ENCODE results near the gene COL7A1.
A peak's percentile ranks its signal among the peaks of the same experiment; 100 is the strongest.
"Not testable (repeated sequence)": the region's sequence is repeated elsewhere in the genome, so short reads cannot be mapped to it uniquely, and the experiment has no call there.

Gene COL7A1

GRCh38 chr3:48553886-48554845, 41.0 kb downstream of the COL7A1 start:
- DNase-seq = no peak
- in situ Hi-C loops (cut with MboI; ENCODE audit: low pct_unique_long_range_greater_than_20kb, low sequenced_read_pairs) = no loop called here

DNA sequence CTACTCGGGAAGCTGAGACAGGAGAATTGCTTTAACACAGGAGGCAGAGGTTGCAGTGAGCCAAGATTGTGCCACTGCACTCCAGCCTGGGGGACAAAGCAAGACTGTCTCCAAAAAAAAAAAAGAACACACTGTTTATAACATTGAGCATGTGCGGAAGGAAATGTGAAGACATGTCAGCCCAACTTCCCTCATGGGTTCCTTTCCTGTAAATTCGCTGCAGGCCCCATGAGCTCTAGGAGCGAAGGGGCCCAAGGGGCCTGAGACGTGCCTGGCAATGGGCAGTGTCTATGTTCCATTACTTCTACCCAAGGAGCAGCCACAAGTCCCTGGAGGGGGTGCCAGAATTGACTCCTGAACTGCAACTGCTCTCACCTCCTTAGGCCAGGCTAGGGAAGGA, 41.8 kb downstream of the COL7A1 start:
- in situ Hi-C loops (cut with MboI; ENCODE audit: low pct_unique_long_range_greater_than_20kb, low sequenced_read_pairs) = no loop called here
- no peak for DNase-seq

GRCh38 chr3:48552111-48552951, 42.8 kb downstream of the COL7A1 start:
- in situ Hi-C loops (cut with MboI; ENCODE audit: low pct_unique_long_range_greater_than_20kb, low sequenced_read_pairs) = no loop called here
- DNase-seq = no peak

GRCh38 chr3:48551651-48552050, 43.5 kb downstream of the COL7A1 start:
- in situ Hi-C loops (cut with MboI; ENCODE audit: low pct_unique_long_range_greater_than_20kb, low sequenced_read_pairs); DNase-seq: not testable (repeated sequence)

DNA sequence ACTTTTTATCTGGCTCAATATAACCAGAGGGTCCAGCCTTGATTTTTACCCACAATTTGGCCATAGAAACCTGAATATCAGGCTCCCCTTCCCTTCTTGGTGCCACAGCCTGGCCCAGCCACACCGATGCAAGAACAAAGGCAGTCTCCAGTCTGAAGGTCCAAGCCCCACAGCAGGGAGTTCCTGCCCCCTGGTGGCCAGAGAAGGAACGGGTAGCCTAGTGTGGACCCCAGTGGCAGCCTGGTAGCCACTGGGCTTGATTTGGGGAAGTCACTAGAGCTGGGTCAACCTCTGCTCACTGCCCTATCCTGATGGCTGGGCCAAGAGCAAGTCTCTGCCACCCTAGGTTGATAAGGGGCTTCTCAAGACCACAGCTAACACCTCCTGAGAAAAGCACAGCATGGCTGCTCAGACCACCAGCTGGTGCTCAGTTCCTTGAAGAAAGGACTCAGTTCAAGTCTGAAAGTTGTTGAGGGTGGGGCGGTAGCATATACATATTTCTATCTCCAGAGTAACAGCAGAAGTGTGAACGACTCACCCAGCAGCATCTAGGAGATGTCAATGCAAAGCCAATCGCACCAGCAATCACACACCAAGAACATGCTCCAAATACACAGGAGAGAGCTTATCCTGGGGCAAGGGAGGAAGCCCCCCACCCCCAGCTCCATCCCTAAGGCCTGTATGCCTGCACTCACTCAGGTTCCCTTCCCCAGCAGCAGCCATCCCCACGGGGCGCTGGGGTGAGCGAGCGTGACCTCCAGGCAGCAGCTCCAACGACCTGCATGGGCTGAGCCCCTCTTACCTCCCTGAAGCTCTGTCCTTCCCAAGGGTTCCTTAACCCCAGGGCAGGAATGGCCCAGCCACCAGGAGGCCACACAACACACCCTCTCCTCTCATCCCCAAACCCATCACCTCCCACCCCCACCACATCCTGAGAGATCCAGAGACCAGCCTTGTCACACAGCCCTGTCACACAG, 46.1 kb downstream of the COL7A1 start:
- in situ Hi-C loops (cut with MboI; ENCODE audit: low pct_unique_long_range_greater_than_20kb, low sequenced_read_pairs) = no loop called here
- DNase-seq = peak; percentile 87

GRCh38 chr3:48548126-48548525, 47.0 kb downstream of the COL7A1 start:
- in situ Hi-C loops (cut with MboI; ENCODE audit: low pct_unique_long_range_greater_than_20kb, low sequenced_read_pairs) = no loop called here
- no peak for DNase-seq

DNA sequence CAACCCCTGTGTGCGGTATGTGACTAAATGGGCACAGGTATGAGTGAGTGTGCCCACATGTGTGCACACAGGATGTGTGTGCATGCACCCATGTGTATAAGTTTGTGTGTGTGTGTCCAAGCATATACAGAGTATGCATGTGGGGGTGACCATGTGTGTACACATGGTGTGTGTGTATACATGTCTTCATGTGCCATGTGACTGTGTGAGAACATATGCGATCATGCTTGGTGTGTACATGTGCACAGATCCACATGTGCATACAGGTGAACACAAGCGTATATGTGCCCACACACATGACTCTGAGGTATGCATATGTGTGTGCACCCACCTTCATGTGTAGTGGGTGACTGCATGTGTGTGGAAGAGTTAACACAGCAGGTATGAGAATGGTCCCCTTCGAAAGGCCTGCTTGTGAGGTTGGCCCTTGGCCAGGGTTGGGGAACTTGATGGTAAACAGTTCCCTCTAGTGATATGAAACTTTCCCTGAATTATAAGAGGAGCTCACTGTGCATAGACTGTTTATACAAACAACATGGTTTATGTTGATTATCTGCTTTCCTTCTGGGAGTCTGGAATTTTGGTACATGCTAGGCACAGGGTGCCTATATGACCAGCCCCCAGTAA, 48.8 kb downstream of the COL7A1 start:
- in situ Hi-C loops (cut with MboI; ENCODE audit: low pct_unique_long_range_greater_than_20kb, low sequenced_read_pairs) = no loop called here
- DNase-seq = no peak

DNA sequence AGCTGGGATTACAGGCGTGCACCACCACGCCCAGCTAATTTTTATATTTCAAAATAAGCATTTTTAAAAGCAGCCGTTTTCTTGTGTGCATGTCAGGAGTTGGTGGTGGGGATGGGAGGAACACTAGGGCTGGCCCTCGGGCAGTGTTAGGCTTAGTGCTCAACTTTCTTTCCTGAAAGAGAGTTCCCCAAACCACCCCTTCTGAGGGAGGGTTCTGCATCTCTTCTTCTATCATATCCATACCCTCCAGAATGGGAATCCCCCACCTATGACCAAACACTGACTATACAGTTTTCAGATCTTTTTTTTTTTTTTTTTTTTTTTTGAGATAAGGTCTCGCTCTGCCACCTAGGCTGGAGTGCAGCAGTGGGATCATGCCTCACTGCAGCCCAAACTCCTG, 51.0 kb downstream of the COL7A1 start:
- no peak for DNase-seq
- in situ Hi-C loops (cut with MboI; ENCODE audit: low pct_unique_long_range_greater_than_20kb, low sequenced_read_pairs) = no loop called here

GRCh38 chr3:48543271-48543866, 51.8 kb downstream of the COL7A1 start:
- in situ Hi-C loops (cut with MboI; ENCODE audit: low pct_unique_long_range_greater_than_20kb, low sequenced_read_pairs) = no loop called here
- no peak for DNase-seq

DNA sequence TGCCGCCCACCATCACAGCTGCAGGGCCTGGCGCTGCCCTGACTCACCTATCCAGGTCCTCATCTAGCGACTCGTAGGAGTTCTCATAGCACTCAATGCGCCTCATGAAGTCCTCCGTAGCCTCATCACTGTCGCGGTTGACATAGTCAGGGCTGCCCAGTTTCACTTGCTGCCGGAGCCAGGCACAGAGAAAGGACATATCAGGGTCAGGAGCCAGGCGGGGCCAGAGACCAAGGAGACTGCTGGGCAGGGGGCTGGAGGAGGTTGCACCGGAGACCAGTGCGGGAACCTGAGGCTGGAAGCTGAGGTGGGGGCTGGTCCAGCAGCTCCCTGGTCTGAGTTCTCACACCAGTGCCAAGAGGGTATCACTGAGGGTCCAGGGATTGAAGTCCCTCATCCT, 56.7 kb downstream of the COL7A1 start:
- no peak for DNase-seq
- in situ Hi-C loops (cut with MboI; ENCODE audit: low pct_unique_long_range_greater_than_20kb, low sequenced_read_pairs) = no loop called here

GRCh38 chr3:48536785-48537184, 58.3 kb downstream of the COL7A1 start:
- in situ Hi-C loops (cut with MboI; ENCODE audit: low pct_unique_long_range_greater_than_20kb, low sequenced_read_pairs) = no loop called here
- no peak for DNase-seq

DNA sequence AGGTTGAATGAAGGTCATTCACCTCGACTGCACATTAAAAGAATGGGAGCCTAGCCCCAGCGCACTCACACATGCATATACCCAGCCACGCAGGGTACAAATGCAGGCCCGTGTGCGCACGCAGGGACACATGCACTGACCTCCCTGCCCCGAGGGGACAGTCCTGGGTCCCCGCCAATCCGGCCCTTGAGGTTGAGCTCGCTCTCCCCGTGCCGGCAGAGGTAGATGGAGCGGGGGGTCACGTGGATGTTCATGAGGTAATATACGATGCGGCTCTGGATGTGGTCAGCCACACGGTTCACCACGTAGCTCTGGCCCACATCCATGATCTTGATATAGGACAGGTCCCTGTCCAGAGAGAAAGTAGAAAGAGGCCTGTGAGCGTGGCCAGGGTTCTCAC, 59.0 kb downstream of the COL7A1 start:
- DNase-seq = no peak
- in situ Hi-C loops (cut with MboI; ENCODE audit: low pct_unique_long_range_greater_than_20kb, low sequenced_read_pairs) = no loop called here

- in situ Hi-C loops (cut with MboI; ENCODE audit: low pct_unique_long_range_greater_than_20kb, low sequenced_read_pairs) = no loop called here
Observed at GRCh38 chr3:48535578-48535977, 59.6 kb downstream of the COL7A1 start.

DNA sequence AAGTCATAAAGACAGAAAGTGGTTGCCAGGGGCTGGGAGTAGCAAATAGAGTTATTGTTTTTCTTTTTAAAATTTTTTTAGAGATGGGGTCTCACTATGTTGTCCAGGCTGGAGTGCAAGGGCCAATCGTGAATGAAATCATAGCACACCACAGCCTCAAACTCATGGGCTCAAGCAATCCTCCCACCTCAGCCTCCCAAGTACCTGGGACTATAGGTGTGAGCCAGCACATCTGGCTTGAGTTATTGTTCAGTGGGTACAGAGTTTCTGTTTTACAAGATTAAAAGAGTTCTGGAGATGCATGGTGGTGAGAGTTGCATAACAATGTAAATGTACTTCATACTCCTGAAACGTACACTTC, 62.2 kb downstream of the COL7A1 start:
- DNase-seq = no peak
- in situ Hi-C loops (cut with MboI; ENCODE audit: low pct_unique_long_range_greater_than_20kb, low sequenced_read_pairs) = no loop called here

More at GRCh38 chr3:48535578-48535977, 59.6 kb downstream of the COL7A1 start:
- DNase-seq = no peak

DNA sequence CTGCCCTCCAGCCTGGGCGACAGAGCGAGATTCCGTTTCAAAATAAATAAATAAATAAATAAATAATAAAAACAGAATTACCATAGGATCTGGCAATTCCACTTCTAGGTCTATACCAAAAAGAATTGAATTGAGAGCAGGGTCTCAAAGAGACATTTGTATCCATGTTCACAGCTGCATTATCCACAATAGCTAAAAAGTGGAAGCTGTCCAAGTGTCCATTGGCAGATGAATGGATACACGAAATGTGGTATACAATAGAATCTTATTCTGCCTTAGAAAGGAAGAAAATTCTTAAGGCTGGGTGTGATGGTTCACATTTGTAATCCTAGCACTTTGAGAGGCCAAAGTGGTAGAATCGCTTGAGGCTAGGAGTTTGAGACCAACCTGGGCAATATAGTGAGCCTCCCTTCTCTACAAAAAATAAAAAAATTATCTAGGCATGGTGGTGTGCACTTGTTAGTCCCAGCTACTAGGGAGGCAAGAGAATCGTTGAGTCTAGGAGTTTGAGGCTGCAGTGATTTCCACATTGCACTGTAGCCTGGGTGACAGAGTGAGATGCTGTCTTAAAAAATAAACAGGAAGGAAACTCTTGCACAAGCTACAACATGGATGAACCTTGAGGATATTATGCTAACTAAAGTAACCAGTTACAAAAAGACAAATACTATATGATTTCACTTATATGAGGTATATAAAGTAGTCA, 62.7 kb downstream of the COL7A1 start:
- in situ Hi-C loops (cut with MboI; ENCODE audit: low pct_unique_long_range_greater_than_20kb, low sequenced_read_pairs) = no loop called here
- no peak for DNase-seq

GRCh38 chr3:48530701-48531100, 64.4 kb downstream of the COL7A1 start:
- in situ Hi-C loops (cut with MboI; ENCODE audit: low pct_unique_long_range_greater_than_20kb, low sequenced_read_pairs); DNase-seq: not testable (repeated sequence)

DNA sequence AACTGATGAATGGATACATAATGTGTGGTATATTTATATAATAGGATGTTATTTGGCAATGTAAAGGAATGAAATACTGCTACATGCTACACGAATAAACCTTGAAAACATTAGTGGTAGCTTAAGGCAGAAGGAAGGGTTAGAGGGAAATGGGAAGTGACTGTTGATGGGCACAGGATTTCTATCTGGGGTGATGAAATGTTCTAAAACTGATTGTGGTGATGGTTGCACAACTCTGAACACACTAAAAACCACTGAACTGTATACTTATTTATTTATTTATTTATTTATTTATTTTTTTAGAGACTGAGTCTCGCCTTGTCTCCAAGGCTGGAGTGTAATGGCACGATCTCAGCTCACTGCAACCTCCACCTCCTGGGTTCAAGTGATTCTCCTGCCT, 66.4 kb downstream of the COL7A1 start:
- in situ Hi-C loops (cut with MboI; ENCODE audit: low pct_unique_long_range_greater_than_20kb, low sequenced_read_pairs) = no loop called here
- peak; percentile 44 for DNase-seq

- DNase-seq = no peak
- in situ Hi-C loops (cut with MboI; ENCODE audit: low pct_unique_long_range_greater_than_20kb, low sequenced_read_pairs) = no loop called here
Observed at GRCh38 chr3:48528048-48528447, 67.1 kb downstream of the COL7A1 start.
